ENCODE results near the gene RBM33.

RBM33 gene

GRCh38 chr7:155698633-155699032 is 54.2 kb downstream of the RBM33 start:
- Histone ChIP-seq H3K27ac (ENCODE audit: poor library complexity, severe bottlenecking) (no peak overlapping the region), H3K4me1 (ENCODE audit: insufficient read depth, poor library complexity, severe bottlenecking) (peaks cover 11% of the 10 kb centered on the region), H3K9me3 (ENCODE audit: severe bottlenecking) (no peaks in the 10 kb centered on the region), H3K27me3 (ENCODE audit: insufficient read depth, poor library complexity, severe bottlenecking) (no peaks in the 10 kb centered on the region), H3K4me3 (ENCODE audit: severe bottlenecking) (no peak overlapping the region), H3K36me3 (ENCODE audit: low read depth) (peaks cover 27% of the 10 kb centered on the region)
- TF ChIP-seq CTCF (IDR thresholded peaks at IDR 0.05; ENCODE audit: poor library complexity, severe bottlenecking): no peak
- ATAC-seq (ENCODE audit: low read depth) (no peak), DNase-seq (ENCODE audit: low spot score) (no peak)

- Histone ChIP-seq H3K27ac (ENCODE audit: poor library complexity, severe bottlenecking) (no peak overlapping the region), H3K27me3 (ENCODE audit: insufficient read depth, poor library complexity, severe bottlenecking) (no peaks in the 10 kb centered on the region), H3K9me3 (ENCODE audit: severe bottlenecking) (no peaks in the 10 kb centered on the region), H3K36me3 (ENCODE audit: low read depth) (peaks cover 32% of the 10 kb centered on the region), H3K4me1 (ENCODE audit: insufficient read depth, poor library complexity, severe bottlenecking) (peaks cover 11% of the 10 kb centered on the region), H3K4me3 (ENCODE audit: severe bottlenecking) (no peak overlapping the region)
- TF ChIP-seq CTCF (IDR thresholded peaks at IDR 0.05; ENCODE audit: poor library complexity, severe bottlenecking): no peak
- DNase-seq (ENCODE audit: low spot score) (no peak), ATAC-seq (ENCODE audit: low read depth) (no peak)
Measured at GRCh38 chr7:155699180-155699579, 54.7 kb downstream of the RBM33 start.

- H3K36me3 ChIP-seq (ENCODE audit: low read depth): peaks cover 42% of the 10 kb centered on the region
Measured at GRCh38 chr7:155700847-155701246, 56.4 kb downstream of the RBM33 start.

GRCh38 chr7:155701972-155702544 is 57.6 kb downstream of the RBM33 start:
- peaks cover 48% of the 10 kb centered on the region for H3K36me3 ChIP-seq (ENCODE audit: low read depth)
- peak overlapping the region; percentile 59 for H3K27ac ChIP-seq (ENCODE audit: poor library complexity, severe bottlenecking)
- H3K4me3 ChIP-seq (ENCODE audit: severe bottlenecking): no peak overlapping the region
- no peak for DNase-seq (ENCODE audit: low spot score)
- peaks cover 11% of the 10 kb centered on the region for H3K4me1 ChIP-seq (ENCODE audit: insufficient read depth, poor library complexity, severe bottlenecking)
- no peaks in the 10 kb centered on the region for H3K9me3 ChIP-seq (ENCODE audit: severe bottlenecking)
- ATAC-seq (ENCODE audit: low read depth): no peak; the same call in 2 of the 3 replicates
- peak; percentile 8 for TF ChIP-seq CTCF (IDR thresholded peaks at IDR 0.05; ENCODE audit: poor library complexity, severe bottlenecking)
- no peaks in the 10 kb centered on the region for H3K27me3 ChIP-seq (ENCODE audit: insufficient read depth, poor library complexity, severe bottlenecking)

More at GRCh38 chr7:155700847-155701246, 56.4 kb downstream of the RBM33 start:
- Histone ChIP-seq H3K9me3 (ENCODE audit: severe bottlenecking) (no peaks in the 10 kb centered on the region), H3K27ac (ENCODE audit: poor library complexity, severe bottlenecking) (no peak overlapping the region), H3K4me1 (ENCODE audit: insufficient read depth, poor library complexity, severe bottlenecking) (peaks cover 11% of the 10 kb centered on the region), H3K4me3 (ENCODE audit: severe bottlenecking) (no peak overlapping the region), H3K27me3 (ENCODE audit: insufficient read depth, poor library complexity, severe bottlenecking) (no peaks in the 10 kb centered on the region)
- TF ChIP-seq CTCF (IDR thresholded peaks at IDR 0.05; ENCODE audit: poor library complexity, severe bottlenecking): no peak
- no peak for ATAC-seq (ENCODE audit: low read depth)
- no peak for DNase-seq (ENCODE audit: low spot score)

- no peak overlapping the region for H3K4me3 ChIP-seq (ENCODE audit: severe bottlenecking)
- TF ChIP-seq CTCF (IDR thresholded peaks at IDR 0.05; ENCODE audit: poor library complexity, severe bottlenecking): no peak
- ATAC-seq (ENCODE audit: low read depth) (peak; percentile 99), DNase-seq (ENCODE audit: low spot score) (no peak)
- H3K27ac ChIP-seq (ENCODE audit: poor library complexity, severe bottlenecking): peak overlapping the region; percentile 59
- no peaks in the 10 kb centered on the region for H3K9me3 ChIP-seq (ENCODE audit: severe bottlenecking)
- peaks cover 11% of the 10 kb centered on the region for H3K4me1 ChIP-seq (ENCODE audit: insufficient read depth, poor library complexity, severe bottlenecking)
- H3K27me3 ChIP-seq (ENCODE audit: insufficient read depth, poor library complexity, severe bottlenecking): no peaks in the 10 kb centered on the region
- H3K36me3 ChIP-seq (ENCODE audit: low read depth): peaks cover 54% of the 10 kb centered on the region
Measured at GRCh38 chr7:155702616-155703015, 58.2 kb downstream of the RBM33 start.
